ENCODE results near the gene DMAP1. TPM values are rescaled to one million over a fixed set of nuclear protein-coding genes. Genes with fewer than 3 reads are reported as not detected.

Gene DMAP1
- total RNA-seq, 1 experiment from 2014 or later = 52.9 TPM

GRCh38 chr1:44228218-44228617 lies 14.9 kb downstream of the DMAP1 start:
- no peaks in the 10 kb centered on the region for H3K36me3 ChIP-seq (ENCODE audit: control insufficient read depth, insufficient read depth, low read length)
- no peaks in the 10 kb centered on the region for H3K4me1 ChIP-seq (ENCODE audit: control insufficient read depth, insufficient read depth, low read length)
- TF ChIP-seq TCF7L2 (IDR thresholded peaks at IDR 0.05; ENCODE audit: low read depth, low read length) (no peak), CTCF (IDR thresholded peaks at IDR 0.05) (no peak), POLR2AphosphoS5 (IDR thresholded peaks at IDR 0.05; ENCODE audit: low read depth, low read length) (no peak), REST (IDR thresholded peaks at IDR 0.05; ENCODE audit: insufficient read depth in 1 of 2, low read depth in 2 of 2, low read length in 1 of 2) (no peak), SIN3A (IDR thresholded peaks at IDR 0.05; ENCODE audit: borderline replicate concordance, insufficient read depth, low read depth, low read length) (no peak)
- H3K27ac ChIP-seq (ENCODE audit: low read length) = no peak overlapping the region
- CTCF ChIA-PET = no interaction called here
- in situ Hi-C loops (cut with HindIII; ENCODE audit: low pct_unique_long_range_greater_than_20kb, low sequenced_read_pairs) = no loop called here
- ATAC-seq (no peak), DNase-seq (ENCODE audit: low read depth, low spot score) (no peak)
- POLR2A ChIA-PET = no interaction called here
- BruUV-seq (replicated peaks) = no TSS peak
- intact Hi-C loops (cut with micrococcal nuclease; ENCODE audit: unreplicated experiment) = no loop called here
- 0 out of 2 replicates have a peak, but pooled peaks cover 3% of the 10 kb centered on the region for H3K9me3 ChIP-seq (ENCODE audit: control insufficient read depth, insufficient read depth, low read depth, low read length)
- H3K4me3 ChIP-seq (ENCODE audit: low read depth in 2 of 2, low read length in 2 of 2) = no peak overlapping the region
- H3K27me3 ChIP-seq (ENCODE audit: control insufficient read depth, insufficient read depth, low read length) = no peaks in the 10 kb centered on the region

GRCh38 chr1:44229435-44230167 lies 16.3 kb downstream of the DMAP1 start:
- in situ Hi-C loops (cut with HindIII; ENCODE audit: low pct_unique_long_range_greater_than_20kb, low sequenced_read_pairs) = no loop called here

More at GRCh38 chr1:44229435-44230167, 16.3 kb downstream of the DMAP1 start:
- Histone ChIP-seq H3K9me3 (ENCODE audit: control insufficient read depth, insufficient read depth, low read depth, low read length) (0 out of 2 replicates have a peak, but pooled peaks cover 3% of the 10 kb centered on the region), H3K4me3 (ENCODE audit: low read depth in 2 of 2, low read length in 2 of 2) (no peak overlapping the region), H3K27me3 (ENCODE audit: control insufficient read depth, insufficient read depth, low read length) (no peaks in the 10 kb centered on the region), H3K36me3 (ENCODE audit: control insufficient read depth, insufficient read depth, low read length) (no peaks in the 10 kb centered on the region), H3K4me1 (ENCODE audit: control insufficient read depth, insufficient read depth, low read length) (no peaks in the 10 kb centered on the region), H3K27ac (ENCODE audit: low read length) (no peak overlapping the region)
- ChIA-PET POLR2A (no interaction called here), CTCF (interaction anchor here (0.5 kb wide), 1 partner anchor 48 kb away, joined by 9 read pairs; no protein-coding TSS in a partner anchor)
- no peak for DNase-seq (ENCODE audit: low read depth, low spot score)
- no TSS peak for BruUV-seq (replicated peaks)
- TF ChIP-seq POLR2AphosphoS5 (IDR thresholded peaks at IDR 0.05; ENCODE audit: low read depth, low read length) (no peak), CTCF (IDR thresholded peaks at IDR 0.05) (no peak), SIN3A (IDR thresholded peaks at IDR 0.05; ENCODE audit: borderline replicate concordance, insufficient read depth, low read depth, low read length) (no peak), REST (IDR thresholded peaks at IDR 0.05; ENCODE audit: insufficient read depth in 1 of 2, low read depth in 2 of 2, low read length in 1 of 2) (no peak), TCF7L2 (IDR thresholded peaks at IDR 0.05; ENCODE audit: low read depth, low read length) (no peak)
- intact Hi-C loops (cut with micrococcal nuclease; ENCODE audit: unreplicated experiment) = no loop called here
- no peak for ATAC-seq

Measured in Panc1 (cell line).